MM.1S (cell line): ENCODE data around the gene PERCC1.

Experiments
- EZH2 ChIP-seq: fragments of 300-600 bp; sonication (generic); optimal IDR thresholded peaks from 2 replicates; pipeline ENCODE3; 2017; ENCODE audit warnings: low read depth, mild to moderate bottlenecking, antibody characterized with exemption, low read length, mixed read lengths
- EZH2phosphoT487 ChIP-seq: fragments of 300-600 bp; sonication (generic); IDR thresholded peaks from 2 replicates; pipeline ENCODE4 v1.6.1; 2018; ENCODE audit warnings: antibody characterized with exemption, low read length
- TF ChIP-seq, protein P1 (sequence below): fragments of 300-600 bp; sonication (generic); IDR thresholded peaks from 2 replicates; pipeline ENCODE4 v1.5.1; 2016; ENCODE audit warnings: antibody characterized with exemption, low read length, mixed read lengths

GRCh38 chr16:1459967-1460366 is 29.1 kb downstream of the PERCC1 start:
- TF ChIP-seq, protein P1, sequence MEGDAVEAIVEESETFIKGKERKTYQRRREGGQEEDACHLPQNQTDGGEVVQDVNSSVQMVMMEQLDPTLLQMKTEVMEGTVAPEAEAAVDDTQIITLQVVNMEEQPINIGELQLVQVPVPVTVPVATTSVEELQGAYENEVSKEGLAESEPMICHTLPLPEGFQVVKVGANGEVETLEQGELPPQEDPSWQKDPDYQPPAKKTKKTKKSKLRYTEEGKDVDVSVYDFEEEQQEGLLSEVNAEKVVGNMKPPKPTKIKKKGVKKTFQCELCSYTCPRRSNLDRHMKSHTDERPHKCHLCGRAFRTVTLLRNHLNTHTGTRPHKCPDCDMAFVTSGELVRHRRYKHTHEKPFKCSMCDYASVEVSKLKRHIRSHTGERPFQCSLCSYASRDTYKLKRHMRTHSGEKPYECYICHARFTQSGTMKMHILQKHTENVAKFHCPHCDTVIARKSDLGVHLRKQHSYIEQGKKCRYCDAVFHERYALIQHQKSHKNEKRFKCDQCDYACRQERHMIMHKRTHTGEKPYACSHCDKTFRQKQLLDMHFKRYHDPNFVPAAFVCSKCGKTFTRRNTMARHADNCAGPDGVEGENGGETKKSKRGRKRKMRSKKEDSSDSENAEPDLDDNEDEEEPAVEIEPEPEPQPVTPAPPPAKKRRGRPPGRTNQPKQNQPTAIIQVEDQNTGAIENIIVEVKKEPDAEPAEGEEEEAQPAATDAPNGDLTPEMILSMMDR, result no peak
- TF ChIP-seq EZH2, result no peak
- no peak for TF ChIP-seq EZH2phosphoT487
